ENCODE data around the gene GNAS-AS1.

DNA sequence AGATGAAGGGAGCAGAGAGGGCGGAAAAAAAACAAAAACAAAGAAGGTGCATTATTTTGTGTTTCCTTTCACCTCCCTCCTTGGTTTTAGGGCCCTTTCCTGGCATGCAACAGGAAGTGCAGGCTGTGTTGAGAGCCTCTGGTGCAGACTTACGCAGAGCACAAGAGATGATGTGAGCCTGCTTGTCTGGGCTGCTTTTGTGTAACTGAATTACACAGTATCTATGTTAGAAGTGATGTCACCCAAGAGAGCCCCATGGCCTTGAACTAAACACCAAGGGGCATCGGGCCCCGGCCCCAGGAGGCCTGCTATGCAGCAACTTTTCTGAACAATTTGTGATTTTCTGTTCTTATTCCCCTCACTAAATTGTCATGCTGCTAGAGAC lies 27.3 kb upstream of the GNAS-AS1 start:
- TF ChIP-seq POLR2A (IDR thresholded peaks at IDR 0.05) = no peak
- TF ChIP-seq, protein P1, sequence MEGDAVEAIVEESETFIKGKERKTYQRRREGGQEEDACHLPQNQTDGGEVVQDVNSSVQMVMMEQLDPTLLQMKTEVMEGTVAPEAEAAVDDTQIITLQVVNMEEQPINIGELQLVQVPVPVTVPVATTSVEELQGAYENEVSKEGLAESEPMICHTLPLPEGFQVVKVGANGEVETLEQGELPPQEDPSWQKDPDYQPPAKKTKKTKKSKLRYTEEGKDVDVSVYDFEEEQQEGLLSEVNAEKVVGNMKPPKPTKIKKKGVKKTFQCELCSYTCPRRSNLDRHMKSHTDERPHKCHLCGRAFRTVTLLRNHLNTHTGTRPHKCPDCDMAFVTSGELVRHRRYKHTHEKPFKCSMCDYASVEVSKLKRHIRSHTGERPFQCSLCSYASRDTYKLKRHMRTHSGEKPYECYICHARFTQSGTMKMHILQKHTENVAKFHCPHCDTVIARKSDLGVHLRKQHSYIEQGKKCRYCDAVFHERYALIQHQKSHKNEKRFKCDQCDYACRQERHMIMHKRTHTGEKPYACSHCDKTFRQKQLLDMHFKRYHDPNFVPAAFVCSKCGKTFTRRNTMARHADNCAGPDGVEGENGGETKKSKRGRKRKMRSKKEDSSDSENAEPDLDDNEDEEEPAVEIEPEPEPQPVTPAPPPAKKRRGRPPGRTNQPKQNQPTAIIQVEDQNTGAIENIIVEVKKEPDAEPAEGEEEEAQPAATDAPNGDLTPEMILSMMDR (IDR thresholded peaks at IDR 0.05) = no peak

All from esophagus squamous epithelium (tissue), 4 donors.